ENCODE data around the gene PELI3. TPM values are rescaled to one million over a fixed set of nuclear protein-coding genes. Genes with fewer than 3 reads are reported as not detected.

The PELI3 gene
- total and polyA plus RNA-seq, 2 donors: 7.6 to 22.5 TPM

- H3K36me3 ChIP-seq (ENCODE audit: insufficient read depth): peaks cover 7% of the 10 kb centered on the region
Observed at GRCh38 chr11:66524304-66525040, 57.8 kb downstream of the PELI3 start.

More at GRCh38 chr11:66524304-66525040, 57.8 kb downstream of the PELI3 start:
- H3K27ac ChIP-seq (ENCODE audit: low read depth): no peak overlapping the region
- H3K4me1 ChIP-seq (ENCODE audit: insufficient read depth): no peaks in the 10 kb centered on the region
- WGBS: 86% methylated on average over 10 of the region's 10 CpGs
- DNase-seq (ENCODE audit: extremely low spot score): no peak
- no peak overlapping the region for H3K4me3 ChIP-seq (ENCODE audit: low read depth, low read length)

Small RNA genes within 50 kb of the gene (small RNA-seq; reads per million reads assigned to genes)
- gene RF00416: not detected

Other genes with a start within 250 kb of the PELI3 start
- 9.5 TPM for gene KLC2, start 209.2 kb upstream of the PELI3 start, total RNA-seq
- 39.2 TPM for gene KLC2, start 209.2 kb upstream of the PELI3 start, polyA plus RNA-seq
- 34.3 TPM for gene RAB1B, start 198.3 kb upstream of the PELI3 start, total RNA-seq
- gene RAB1B, start 198.3 kb upstream of the PELI3 start, polyA plus RNA-seq: 190 TPM
- 1.1 TPM for gene CNIH2, start 188.7 kb upstream of the PELI3 start, total RNA-seq
- gene CNIH2, start 188.7 kb upstream of the PELI3 start, polyA plus RNA-seq: 0.24 TPM
- 62.0 TPM for gene YIF1A, start 177.8 kb upstream of the PELI3 start, total RNA-seq
- 84.7 TPM for gene YIF1A, start 177.8 kb upstream of the PELI3 start, polyA plus RNA-seq
- gene TMEM151A, start 175.0 kb upstream of the PELI3 start, total RNA-seq: 0.32 TPM
- 0.15 TPM for gene TMEM151A, start 175.0 kb upstream of the PELI3 start, polyA plus RNA-seq
- 28.7 TPM for gene CD248, start 149.9 kb upstream of the PELI3 start, total RNA-seq
- 66.5 TPM for gene CD248, start 149.9 kb upstream of the PELI3 start, polyA plus RNA-seq
- gene RIN1, start 130.5 kb upstream of the PELI3 start, total RNA-seq: 2.9 TPM
- 8.4 TPM for gene RIN1, start 130.5 kb upstream of the PELI3 start, polyA plus RNA-seq
- gene BRMS1, start 121.8 kb upstream of the PELI3 start, total RNA-seq: 13.6 TPM
- gene BRMS1, start 121.8 kb upstream of the PELI3 start, polyA plus RNA-seq: 37.3 TPM
- gene B4GAT1, start 119.3 kb upstream of the PELI3 start, total RNA-seq: 22.8 TPM
- 50.4 TPM for gene B4GAT1, start 119.3 kb upstream of the PELI3 start, polyA plus RNA-seq
- 1.1 TPM for gene SLC29A2, start 95.1 kb upstream of the PELI3 start, total RNA-seq
- gene SLC29A2, start 95.1 kb upstream of the PELI3 start, polyA plus RNA-seq: 2.1 TPM
- gene NPAS4, start 45.9 kb upstream of the PELI3 start, total RNA-seq: 1.6 TPM
- 2.4 TPM for gene NPAS4, start 45.9 kb upstream of the PELI3 start, polyA plus RNA-seq
- gene MRPL11, start 28.1 kb upstream of the PELI3 start, total RNA-seq: 32.9 TPM
- 54.9 TPM for gene MRPL11, start 28.1 kb upstream of the PELI3 start, polyA plus RNA-seq
- 16.9 TPM for gene DPP3, start 13.5 kb downstream of the PELI3 start, total RNA-seq
- 26.8 TPM for gene DPP3, start 13.5 kb downstream of the PELI3 start, polyA plus RNA-seq
- gene BBS1, start 43.7 kb downstream of the PELI3 start, total RNA-seq: 40.4 TPM
- gene BBS1, start 43.7 kb downstream of the PELI3 start, polyA plus RNA-seq: 33.3 TPM
- gene ZDHHC24, start 79.1 kb downstream of the PELI3 start, total RNA-seq: 5.0 TPM
- gene ZDHHC24, start 79.1 kb downstream of the PELI3 start, polyA plus RNA-seq: 11.4 TPM
- not detected for gene ACTN3, start 80.0 kb downstream of the PELI3 start, total RNA-seq
- 0.18 TPM for gene ACTN3, start 80.0 kb downstream of the PELI3 start, polyA plus RNA-seq
- 22.8 TPM for gene CTSF, start 101.7 kb downstream of the PELI3 start, total RNA-seq
- 92.1 TPM for gene CTSF, start 101.7 kb downstream of the PELI3 start, polyA plus RNA-seq
- gene CCDC87, start 126.2 kb downstream of the PELI3 start, total RNA-seq: not detected
- 0.43 TPM for gene CCDC87, start 126.2 kb downstream of the PELI3 start, polyA plus RNA-seq
- 31.7 TPM for gene CCS, start 126.3 kb downstream of the PELI3 start, total RNA-seq
- 64.7 TPM for gene CCS, start 126.3 kb downstream of the PELI3 start, polyA plus RNA-seq
- gene RBM14, start 149.7 kb downstream of the PELI3 start, total RNA-seq: 49.9 TPM
- gene RBM14, start 149.7 kb downstream of the PELI3 start, polyA plus RNA-seq: 41.6 TPM
- 96.0 TPM for gene RBM4, start 171.8 kb downstream of the PELI3 start, total RNA-seq
- gene RBM4, start 171.8 kb downstream of the PELI3 start, polyA plus RNA-seq: 108 TPM
- 47.4 TPM for gene RBM4B, start 211.0 kb downstream of the PELI3 start, total RNA-seq
- 21.4 TPM for gene RBM4B, start 211.0 kb downstream of the PELI3 start, polyA plus RNA-seq